Right lobe of liver (tissue), 4 donors: ENCODE results near the gene TBX4.

ENCODE experiments used
- CTCF ChIP-seq, 4 donors: fragments of 200-600 bp in 3 of 4; fragments of 450-650 bp in 1 of 4; IDR thresholded peaks; one replicate each; pipeline versions ENCODE4 v1.5.1 to v1.8.0; 2016 to 2022; ENCODE audit warnings: antibody characterized with exemption in 4 of 4, mild to moderate bottlenecking in 2 of 4
- POLR2A ChIP-seq: fragments of 450-650 bp; IDR thresholded peaks from one replicate; pipeline ENCODE4 v1.6.1; 2017; ENCODE audit warnings: antibody characterized with exemption, mild to moderate bottlenecking
- donor health status: DM: no; HTN: no; CAD: no.
- donor health status: DM: no; HTN: no; CAD: no.
- donor health status: DM: no; HTN: yes; CAD: no.

- TF ChIP-seq POLR2A: no peak
- TF ChIP-seq CTCF (IDR thresholded peaks at IDR 0.05): no peak
Measured at GRCh38 chr17:61459939-61460718, 7.9 kb downstream of the TBX4 start.
